ENCODE results near the gene DYNLRB1. TPM values are rescaled to one million over a fixed set of nuclear protein-coding genes. Genes with fewer than 3 reads are reported as not detected.

The DYNLRB1 gene
- total and polyA plus RNA-seq, 2 donors (not counting 3 experiments of a cell fraction or from before 2014, with no cell fraction given): 142 to 245 TPM

GRCh38 chr20:34578521-34578920 is 62.3 kb downstream of the DYNLRB1 start:
- no peak overlapping the region for H3K4me3 ChIP-seq (replicated peaks in 1 of 3; ENCODE audit: insufficient read depth in 1 of 3, low read depth in 1 of 3, low read length in 3 of 3)
- H4K20me1 ChIP-seq (replicated peaks; ENCODE audit: control insufficient read depth, extremely low read depth, insufficient read depth, low read length): no peaks in the 10 kb centered on the region
- no peak for FAIRE-seq
- DNase-seq (ENCODE audit: low read depth, low spot score): no peak
- no peak overlapping the region for H2AFZ ChIP-seq (ENCODE audit: low read depth, low read length)
- no peaks in the 10 kb centered on the region for H3K9me3 ChIP-seq (replicated peaks; ENCODE audit: control insufficient read depth, insufficient read depth, low read length)
- ChIA-PET CTCF (interaction anchor here (1.0 to 6.1 kb wide), 14 partner anchors 16 to 266 kb away, joined by 3 to 92 read pairs (median 6); partner anchors contain the start of genes MAP1LC3A and TP53INP2), POLR2A (no interaction called here)
- no peak overlapping the region for H3K27ac ChIP-seq (ENCODE audit: insufficient read depth, low read depth, low read length)
- peaks cover 14% of the 10 kb centered on the region for H3K4me1 ChIP-seq (ENCODE audit: control insufficient read depth, extremely low read depth, insufficient read depth, low read length)
- no peaks in the 10 kb centered on the region for H3K27me3 ChIP-seq (ENCODE audit: control insufficient read depth in 2 of 2, insufficient read depth in 2 of 2, low read length in 2 of 2)
- no peaks in the 10 kb centered on the region for H3K79me2 ChIP-seq (ENCODE audit: control insufficient read depth, insufficient read depth, low read length)
- no peaks in the 10 kb centered on the region for H3K9me1 ChIP-seq (replicated peaks; ENCODE audit: control insufficient read depth, extremely low read depth, insufficient read depth, low read length)
- intact Hi-C loops (cut with micrococcal nuclease): no loop called here
- no peak for TF ChIP-seq FOS (IDR thresholded peaks at IDR 0.05; ENCODE audit: borderline replicate concordance, insufficient read depth, low read length)
- TF ChIP-seq JUN (IDR thresholded peaks at IDR 0.05; ENCODE audit: borderline replicate concordance, insufficient read depth, insufficient read length, low read depth): no peak
- TF ChIP-seq GATA2 (IDR thresholded peaks at IDR 0.05; ENCODE audit: insufficient read depth, insufficient read length, low read depth, low read length): no peak
- TF ChIP-seq CTCF (IDR thresholded peaks at IDR 0.05; ENCODE audit: extremely low read depth in 1 of 2, insufficient read depth in 1 of 2, low read depth in 1 of 2, low read length in 2 of 2): no peak
- TF ChIP-seq MYC (IDR thresholded peaks at IDR 0.05; ENCODE audit: low read depth, low read length): no peak
- TF ChIP-seq POLR2AphosphoS5 (IDR thresholded peaks at IDR 0.05; ENCODE audit: insufficient read depth, low read depth, low read length): no peak
- no peak for TF ChIP-seq MAX (IDR thresholded peaks at IDR 0.05; ENCODE audit: insufficient read depth, insufficient read length)
- TF ChIP-seq POLR2A (IDR thresholded peaks at IDR 0.05; ENCODE audit: low read depth, low read length): no peak
- no peak for TF ChIP-seq EZH2 (IDR thresholded peaks at IDR 0.05; ENCODE audit: borderline replicate concordance, low read depth, low read length, severe bottlenecking)
- peaks cover 0 to 1% of the 10 kb centered on the region in 2 experiments for H3K36me3 ChIP-seq (ENCODE audit: control insufficient read depth in 2 of 2, extremely low read depth in 1 of 2, insufficient read depth in 2 of 2, low read length in 2 of 2)
- no TSS peak for BruUV-seq (replicated peaks)
- H3K4me2 ChIP-seq (ENCODE audit: insufficient read depth, low read length): no peak overlapping the region
- dilution Hi-C loops (cut with MboI; ENCODE audit: extremely low pct_ligation_motif_present, low sequenced_read_pairs): no loop called here
- no peak overlapping the region for H3K9ac ChIP-seq (replicated peaks; ENCODE audit: extremely low read depth, insufficient read depth, low read length)
